Stimulated activated CD4-positive, alpha-beta T cell treated with anti-CD3 and anti-CD28 coated beads, Interleukin-2, amount 100 ng/mL, for 48 hours (primary cell): ENCODE measurements around the gene COQ5.
A peak's percentile ranks its signal among the peaks of the same experiment; 100 is the strongest.
"Not testable (repeated sequence)": the region's sequence is repeated elsewhere in the genome, so short reads cannot be mapped to it uniquely, and the experiment has no call there.

Experiments used
- DNase-seq, 2 donors: peaks; one replicate each; pipeline ENCODE4 v3.0.0-alpha.2; 2020

Gene COQ5, protein sequence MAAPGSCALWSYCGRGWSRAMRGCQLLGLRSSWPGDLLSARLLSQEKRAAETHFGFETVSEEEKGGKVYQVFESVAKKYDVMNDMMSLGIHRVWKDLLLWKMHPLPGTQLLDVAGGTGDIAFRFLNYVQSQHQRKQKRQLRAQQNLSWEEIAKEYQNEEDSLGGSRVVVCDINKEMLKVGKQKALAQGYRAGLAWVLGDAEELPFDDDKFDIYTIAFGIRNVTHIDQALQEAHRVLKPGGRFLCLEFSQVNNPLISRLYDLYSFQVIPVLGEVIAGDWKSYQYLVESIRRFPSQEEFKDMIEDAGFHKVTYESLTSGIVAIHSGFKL

DNA sequence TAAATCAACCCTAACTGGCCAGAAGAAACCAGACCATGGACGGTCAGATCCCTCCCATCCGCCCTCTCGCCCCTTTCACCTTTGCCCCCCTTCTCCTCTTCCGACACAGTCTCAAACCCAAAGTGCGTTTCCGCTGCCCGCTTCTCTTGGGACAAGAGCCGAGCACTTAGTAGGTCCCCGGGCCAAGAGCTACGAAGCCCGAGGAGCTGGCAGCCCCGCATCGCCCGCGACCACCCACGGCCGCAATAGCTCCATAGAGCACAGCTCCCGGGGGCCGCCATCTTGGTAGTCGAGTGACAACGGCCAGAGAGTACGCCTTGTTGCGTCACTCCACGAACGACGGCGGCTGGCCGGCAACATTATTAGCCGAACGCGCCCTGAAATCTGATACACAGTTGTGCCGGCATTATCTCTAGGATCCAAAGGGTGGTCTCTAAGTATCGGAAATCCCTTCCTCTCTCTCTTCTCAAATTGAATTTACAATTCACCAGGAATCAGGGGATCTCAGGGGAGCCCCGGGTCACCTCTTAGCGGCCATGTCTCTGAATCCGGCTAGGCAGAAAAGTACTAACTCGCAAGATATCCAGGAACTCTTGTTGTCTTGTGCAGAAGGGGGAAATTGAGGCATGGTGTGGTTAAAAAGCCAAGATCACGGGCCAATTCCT lies at the start of gene COQ5:
Gene COQ5, minus strand, starts transcription at position 298 of the 665 bp plus-strand sequence. Its CDS starts 17 bp downstream, at position 281.
- peak; percentile 78 to 79 for DNase-seq

DNA sequence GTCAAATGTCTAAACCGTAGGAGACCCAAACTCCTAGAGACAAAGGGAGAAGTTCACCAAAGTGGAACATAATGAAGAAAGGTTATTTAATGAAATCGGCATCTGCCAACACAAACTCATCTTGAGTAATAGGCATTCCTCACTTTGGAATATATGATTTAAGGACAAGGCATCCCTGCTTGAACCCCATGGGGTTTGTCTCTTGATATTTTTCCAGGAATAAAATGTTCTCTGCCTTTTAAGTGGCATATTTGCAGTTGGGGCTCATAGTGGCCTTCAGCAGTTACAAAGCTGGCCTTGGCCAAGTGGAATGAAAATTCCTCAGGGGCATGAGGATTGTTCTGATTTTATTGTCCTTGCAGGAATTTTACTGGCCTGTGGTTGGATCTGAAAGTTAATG lies 45.1 kb upstream of the COQ5 start:
- DNase-seq = no peak

DNA sequence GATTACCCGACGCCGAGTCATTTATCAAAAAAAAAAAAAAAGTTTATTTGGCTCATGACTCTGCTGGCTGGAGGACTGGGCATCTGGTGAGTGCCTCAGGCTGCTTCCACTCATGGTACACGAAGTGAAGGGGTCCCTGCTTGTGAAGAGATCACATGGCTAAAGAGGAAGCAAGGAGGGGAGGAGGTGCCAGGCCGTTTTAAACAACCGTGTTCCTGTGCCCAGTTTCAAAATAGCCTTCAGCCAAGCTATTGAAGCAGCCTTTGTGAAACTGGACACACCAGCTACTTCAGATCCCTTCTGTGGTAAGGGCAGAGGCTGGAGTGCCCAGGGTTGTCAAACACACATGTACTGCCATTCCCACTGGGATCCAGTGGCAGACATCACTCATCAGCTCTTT lies 44.6 kb upstream of the COQ5 start:
- no peak for DNase-seq

DNA sequence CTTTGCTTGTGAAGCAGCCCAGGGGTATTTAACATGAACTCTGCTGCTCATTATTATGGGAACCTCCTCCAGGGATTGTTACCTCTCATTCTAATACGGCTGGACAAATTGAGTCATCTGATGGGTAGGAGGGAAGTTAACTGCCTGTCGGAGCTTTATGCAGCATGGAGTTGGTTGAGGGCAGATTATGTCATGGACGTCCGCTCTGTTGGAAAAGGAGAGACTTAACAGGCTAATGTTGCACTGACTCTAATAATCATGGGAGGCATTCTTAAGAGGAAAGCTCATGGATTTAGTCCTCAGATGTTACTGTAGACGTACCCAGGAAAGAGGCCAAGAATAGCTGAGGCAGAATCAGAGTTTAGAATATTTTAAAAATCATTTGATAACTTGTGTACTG lies 42.3 kb upstream of the COQ5 start:
- DNase-seq = no peak

DNA sequence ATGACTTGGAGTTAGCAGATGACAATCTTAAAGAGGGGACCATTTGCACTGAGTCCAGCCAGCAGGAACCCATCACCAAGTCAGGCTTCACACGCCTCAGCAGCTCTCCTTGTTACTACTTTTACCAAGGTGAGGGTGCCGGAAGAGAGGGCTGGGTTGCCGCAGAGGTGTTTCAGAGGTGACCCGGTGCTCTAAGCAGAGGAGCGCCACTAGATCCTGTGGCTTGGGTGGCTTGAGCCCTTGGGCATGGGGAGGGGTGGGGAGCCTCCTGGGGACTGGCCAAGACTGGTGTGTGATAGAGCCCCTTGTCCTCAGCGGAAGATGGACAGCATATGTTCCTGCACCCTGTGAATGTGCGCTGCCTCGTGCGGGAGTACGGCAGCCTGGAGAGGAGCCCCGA lies 34.5 kb upstream of the COQ5 start:
- no peak for DNase-seq

DNA sequence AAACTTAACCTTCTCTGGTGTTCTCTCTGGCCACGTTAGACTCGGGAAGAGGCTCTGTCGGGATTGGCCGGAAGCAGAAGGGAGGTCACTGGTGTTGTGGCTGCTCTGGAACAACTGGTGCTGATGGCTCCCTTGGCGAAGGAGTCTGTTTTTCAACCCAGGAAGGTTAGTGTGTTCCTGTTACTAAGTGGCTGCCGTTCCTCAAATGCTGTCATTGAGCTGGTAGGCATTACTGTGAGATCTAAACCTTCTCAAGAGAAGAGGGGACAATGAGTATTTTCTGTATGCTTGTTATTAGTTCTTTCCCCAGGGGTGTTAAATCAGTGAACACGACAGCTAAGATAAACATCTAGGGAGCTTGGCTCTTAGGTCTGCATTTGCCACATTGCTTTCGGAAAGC lies 33.9 kb upstream of the COQ5 start:
- DNase-seq = no peak

DNA sequence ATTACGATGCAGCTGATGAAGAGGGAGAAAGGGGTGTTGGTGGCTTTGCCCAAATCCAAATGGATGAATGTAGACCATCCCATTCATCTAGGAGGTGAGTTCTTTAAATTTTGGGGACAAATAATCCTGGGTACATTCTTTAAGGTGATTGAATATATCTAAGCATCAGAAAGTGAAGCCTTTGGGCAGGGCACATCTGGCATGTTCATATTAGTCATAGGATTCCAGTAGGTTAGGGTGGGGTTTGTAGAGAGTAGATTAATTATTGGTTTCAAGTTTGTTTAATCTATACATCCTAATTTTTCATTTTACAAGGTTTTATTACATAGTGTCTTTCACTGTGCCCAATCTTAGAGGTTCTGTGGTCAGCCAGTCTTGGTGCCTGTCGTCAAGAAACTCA lies 28.6 kb upstream of the COQ5 start:
- no peak for DNase-seq

DNA sequence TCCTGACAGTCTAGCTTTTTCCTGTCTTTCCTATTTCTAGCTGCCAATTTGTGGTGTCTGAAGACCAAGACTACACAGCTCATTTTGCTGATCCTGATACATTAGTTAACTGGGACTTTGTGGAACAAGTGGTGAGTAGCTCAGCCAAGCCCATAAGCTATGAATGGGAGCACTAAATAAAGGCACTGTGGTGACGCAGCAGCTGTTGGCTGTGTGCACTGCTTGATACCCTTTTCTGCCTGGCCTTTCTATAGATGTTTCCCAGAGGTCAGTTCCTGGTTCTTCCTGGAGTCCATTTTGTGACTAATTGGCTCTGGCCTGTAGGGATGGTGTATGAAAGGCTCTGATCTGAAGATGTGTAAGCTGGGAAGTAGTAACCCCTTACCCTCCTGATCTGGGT lies 25.7 kb upstream of the COQ5 start:
- no peak for DNase-seq

DNA sequence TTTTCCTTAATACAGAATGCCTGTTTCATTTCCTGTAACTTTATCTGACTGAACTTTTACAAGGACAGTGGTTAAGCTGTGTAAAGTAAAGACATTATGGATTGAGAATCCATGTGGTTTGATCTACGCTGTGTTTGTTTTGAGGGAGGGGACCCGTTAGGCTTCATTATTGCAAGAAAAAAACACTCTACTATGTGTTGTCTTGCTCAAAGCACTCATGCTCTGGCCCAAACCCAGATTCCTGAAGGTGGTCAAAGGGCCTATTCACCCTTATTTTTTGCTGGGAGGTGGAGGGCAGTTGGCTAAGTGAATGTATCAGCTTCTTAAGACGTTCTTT lies 17.1 kb upstream of the COQ5 start:
- DNase-seq = no peak

DNA sequence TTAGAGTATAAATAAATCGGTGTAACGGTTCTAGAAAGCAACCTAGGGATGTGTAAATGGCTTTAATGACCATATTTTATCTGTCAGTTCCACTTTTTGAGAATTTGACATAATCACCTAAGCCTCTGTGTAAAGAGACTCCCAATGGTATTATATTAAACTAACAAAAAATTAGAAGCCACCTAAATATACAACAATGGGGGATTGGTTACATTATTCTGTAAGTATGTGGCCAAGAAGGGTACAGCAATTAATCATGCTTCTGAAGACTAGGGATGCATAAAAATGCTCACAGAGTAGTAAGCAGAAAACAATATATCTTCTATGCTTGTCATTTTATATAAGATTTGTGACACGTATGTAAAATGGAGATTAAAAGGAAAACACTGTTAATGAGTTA lies 15.7 kb upstream of the COQ5 start:
- no peak for DNase-seq

DNA sequence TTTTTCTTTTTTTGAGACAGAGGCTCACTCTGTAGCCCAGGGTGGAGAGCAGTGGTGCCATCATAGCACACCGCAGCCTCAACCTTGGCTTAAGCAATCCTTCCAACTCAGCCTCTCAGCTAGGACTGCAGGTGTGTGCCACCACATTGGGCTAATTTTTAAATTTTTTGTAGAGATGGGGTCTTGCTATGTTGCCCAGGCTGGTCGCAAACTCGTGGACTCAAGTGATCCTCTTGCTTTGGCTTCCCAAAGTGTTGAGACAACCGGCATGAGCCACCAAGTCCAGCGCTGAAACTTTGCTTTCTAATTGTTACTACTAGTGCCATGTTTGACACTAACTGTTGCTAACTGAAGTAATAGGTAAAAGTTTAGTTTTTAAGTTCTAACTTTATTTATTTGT lies 13.2 kb upstream of the COQ5 start:
- DNase-seq = no peak

DNA sequence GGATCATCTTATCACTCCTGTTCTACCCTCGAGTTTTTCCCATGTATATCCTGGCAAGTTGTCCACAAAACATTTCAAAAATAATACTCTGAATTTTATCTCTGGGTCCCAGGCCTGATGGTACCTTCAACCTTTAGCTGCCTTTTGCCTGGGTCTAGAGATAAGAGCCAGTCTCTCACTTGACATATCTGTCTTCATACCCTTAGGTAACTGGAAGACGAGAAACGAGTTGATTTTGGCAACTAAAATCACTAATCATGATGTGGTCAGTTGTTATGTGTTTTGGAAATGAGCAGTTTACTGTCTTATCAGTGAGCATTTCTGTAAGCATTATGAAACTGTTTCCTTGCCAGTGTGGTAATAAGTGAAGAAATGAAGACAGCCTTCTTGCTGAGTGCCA lies 11.5 kb upstream of the COQ5 start:
- no peak for DNase-seq

DNA sequence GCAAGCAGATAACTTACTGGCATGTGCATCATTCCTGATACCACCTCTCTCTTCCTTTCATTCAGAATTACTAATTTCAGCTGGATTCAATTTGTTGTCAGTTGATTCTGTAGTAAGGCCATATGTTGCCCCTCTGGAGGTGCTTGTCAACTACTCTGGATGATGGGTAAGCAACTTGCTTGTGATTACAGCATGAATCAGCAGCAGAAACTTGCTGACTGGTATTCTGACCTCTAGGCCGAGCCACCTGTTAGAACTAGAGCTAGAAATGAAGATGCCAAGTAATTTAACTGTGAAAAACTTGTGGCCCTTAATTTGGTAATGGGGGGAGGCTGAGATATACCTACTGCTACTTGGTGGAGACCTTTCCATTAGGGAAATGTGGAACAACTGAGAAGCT lies 10.3 kb upstream of the COQ5 start:
- no peak for DNase-seq

DNA sequence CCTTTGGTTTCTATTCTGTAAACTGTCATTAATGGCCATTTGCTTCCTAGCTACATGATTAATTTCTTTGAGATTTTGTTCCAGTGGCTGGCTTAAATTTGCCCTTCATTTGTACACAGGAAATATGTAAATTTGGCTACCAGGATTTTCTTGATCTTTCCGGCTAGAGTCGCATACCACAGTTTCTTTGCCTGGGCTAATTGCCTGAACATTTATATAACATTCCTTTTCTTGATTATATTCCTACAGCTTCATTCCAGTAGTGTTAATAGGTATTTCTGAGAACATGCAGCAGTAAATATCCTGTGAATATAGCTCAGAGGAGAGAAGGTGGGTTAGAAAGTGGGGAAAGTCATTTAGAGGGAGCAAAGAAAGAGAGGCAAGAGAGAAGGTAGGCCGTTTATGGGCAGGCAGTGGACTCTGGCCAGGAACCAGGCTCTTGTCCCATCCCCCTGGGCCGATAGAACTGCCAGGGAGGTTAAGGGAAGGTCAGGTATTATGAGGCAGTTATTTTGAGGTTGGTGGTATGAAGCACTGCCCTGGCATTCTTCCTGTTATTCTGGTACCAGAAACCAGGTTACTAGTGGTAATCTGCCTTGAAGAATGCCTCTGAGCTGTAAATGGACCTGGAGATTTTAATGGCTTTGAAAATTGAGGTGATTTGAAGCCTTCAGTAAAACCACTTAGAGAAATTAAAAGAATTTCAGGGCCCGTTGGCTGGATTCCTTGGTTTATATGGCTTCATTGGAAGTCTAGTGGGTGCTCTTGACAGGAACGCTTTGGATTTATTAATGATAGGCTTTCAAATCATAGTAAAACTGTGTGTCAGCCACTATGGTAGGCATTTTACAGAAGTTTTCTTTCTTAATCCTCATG lies 9.6 kb upstream of the COQ5 start:
- DNase-seq = no peak

DNA sequence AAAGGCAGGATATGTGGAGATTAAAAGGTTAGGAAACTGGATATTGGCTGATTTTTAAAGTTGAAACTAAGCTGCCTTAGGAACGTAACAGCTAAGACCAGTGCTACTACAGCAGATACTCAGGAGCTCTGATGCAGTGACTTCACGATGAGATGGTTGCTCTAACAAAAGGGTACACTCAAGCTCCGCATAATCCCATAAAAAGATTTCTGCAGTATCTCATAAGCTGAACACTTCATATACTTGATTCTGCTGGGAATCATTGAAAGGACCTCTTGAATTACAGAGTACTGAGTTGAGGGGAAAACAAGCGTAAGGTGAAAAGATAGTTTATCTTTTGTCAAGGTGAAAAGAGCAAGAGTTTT lies 8.9 kb upstream of the COQ5 start:
- DNase-seq = no peak

DNA sequence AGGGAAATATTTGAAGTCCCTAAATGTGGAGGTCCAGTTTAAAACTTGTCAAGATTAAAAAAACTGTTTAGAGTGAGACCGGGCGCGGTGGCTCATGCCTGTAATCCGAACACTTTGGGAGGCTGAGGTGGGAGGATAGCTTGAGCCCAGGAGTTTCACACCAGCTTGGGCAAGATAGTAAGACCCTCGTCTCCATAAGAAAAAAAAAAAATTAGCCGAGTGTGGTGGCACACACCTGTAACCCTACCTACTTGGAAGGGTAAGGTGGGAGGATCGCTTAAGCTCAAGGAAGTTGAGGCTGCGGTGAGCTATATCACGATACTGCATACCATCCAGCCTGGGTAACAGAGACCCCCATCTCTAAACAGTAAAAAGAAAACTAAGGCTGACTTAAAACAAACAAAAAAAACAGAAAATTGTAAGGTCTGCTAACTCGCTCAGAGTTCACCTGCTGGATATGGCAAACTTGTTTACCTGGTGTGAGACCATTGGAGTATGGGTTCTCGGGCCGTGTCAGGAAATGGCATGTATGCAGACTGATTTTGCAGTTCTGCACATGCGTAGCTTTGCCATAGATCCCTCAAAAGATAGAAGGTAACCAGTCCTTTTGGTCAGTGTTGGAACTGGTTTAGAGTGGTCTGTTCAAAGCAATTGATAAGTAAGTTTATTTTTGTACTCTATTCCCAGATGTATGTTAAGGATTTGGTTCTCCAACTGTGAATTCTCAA lies 7.3 kb upstream of the COQ5 start:
- no peak for DNase-seq

DNA sequence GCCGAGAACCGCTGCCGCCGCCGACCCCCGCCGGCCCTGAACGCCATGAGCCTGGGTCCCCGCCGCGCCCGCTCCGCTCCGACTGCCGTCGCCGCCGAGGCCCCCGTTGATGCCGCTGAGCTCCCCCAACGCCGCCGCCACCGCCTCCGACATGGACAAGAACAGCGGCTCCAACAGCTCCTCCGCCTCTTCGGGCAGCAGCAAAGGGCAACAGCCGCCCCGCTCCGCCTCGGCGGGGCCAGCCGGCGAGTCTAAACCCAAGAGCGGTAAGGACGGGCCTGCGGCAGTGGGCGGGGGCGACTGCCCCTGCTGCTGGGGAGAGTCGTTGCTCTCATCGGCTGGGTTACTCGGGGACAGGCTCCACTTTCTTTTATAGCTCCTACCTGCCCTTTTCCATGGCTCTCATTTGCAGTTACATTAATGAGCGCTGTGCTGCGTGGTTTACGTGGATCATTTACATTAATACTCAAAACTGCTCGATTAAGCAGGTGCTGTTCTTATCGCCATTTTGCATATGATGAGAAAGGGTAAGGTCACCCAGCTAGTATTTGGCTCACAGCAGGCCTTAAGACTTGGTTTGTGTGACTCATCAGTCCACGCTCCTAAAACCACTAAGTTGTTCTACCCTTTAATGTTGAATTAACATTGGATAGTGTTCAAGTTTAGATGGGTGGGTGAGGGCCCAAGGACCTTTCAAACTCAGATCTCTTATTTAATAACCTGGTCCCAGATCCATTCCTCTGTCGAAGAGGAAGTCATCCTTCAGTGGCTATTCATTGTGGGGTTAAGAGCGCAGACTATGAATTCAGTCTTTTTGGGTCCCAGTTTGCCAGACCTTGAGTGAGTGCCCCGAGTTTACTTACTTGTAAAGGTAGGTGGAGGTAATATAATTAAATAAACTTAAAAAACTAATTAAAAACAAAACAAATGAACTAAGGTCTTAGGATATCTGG lies 6.0 kb upstream of the COQ5 start:
- peak; percentile 28 to 41 for DNase-seq

DNA sequence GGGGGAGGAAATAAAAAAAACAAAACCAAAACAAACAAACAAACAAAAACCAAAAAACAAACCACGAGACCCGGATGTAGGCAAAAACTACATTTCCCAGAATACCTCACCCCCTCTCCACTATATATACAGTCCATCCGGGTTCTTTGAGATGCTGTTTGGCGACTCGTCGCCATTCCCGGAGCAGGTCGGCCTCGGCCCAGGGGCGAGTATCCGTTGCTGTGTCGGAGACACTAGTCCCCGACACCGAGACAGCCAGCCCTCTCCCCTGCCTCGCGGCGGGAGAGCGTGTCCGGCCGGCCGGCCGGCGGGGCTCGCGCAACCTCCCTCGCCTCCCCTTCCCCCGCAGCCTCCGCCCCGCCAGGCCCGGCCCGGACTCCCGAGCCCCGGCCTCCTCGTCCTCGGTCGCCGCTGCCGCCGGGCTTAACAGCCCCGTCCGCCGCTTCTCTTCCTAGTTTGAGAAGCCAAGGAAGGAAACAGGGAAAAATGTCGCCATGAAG lies 5.3 kb upstream of the COQ5 start, which contains the start of gene RNF10:
Gene RNF10, plus strand, starts transcription at position 154 of the 500 bp plus-strand sequence. CDS start 456 bp downstream, outside the sequence.
- DNase-seq = peak; percentile 62

DNA sequence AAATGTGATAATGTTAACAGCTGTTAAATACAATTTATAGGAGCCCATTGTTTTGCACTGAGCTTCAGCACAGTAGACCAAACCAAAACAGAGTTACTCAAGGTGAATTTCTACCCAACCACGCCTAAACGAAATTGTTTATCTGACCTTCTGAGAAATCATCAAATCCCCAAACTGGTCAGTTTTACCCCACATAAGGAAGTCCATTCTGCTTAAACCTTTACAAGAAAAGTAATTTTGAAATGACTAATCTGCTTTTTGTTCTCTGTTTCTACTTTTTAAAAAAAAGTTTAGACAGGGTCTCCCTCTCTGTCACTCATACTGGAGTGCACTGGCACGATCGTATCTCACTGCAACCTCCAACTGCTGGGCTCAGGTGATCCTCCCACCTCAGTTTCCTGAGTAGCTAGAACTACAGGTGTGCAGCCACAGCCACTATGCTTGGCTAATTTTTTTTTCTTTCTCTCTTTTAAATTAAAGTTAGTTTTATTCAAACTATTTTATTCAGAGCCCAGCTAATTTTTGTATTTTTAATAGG lies 3.8 kb upstream of the COQ5 start:
- no peak for DNase-seq

DNA sequence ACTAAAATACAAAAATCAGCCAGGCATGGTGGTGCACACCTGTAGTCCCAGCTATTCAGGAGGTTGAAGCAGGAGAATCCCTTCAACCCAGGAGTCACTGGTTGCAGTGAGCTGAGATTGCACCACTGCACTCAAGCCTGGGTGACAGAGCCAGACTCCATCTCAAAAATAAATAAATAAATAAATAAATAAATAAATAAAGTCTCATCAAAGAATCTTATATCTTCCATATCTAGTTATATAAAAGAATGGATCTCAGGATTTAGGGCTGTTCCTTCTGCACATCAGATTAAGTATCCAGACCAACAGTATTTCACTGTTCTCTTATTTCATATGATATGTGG lies 1.4 kb upstream of the COQ5 start:
- DNase-seq = not testable (repeated sequence)

DNA sequence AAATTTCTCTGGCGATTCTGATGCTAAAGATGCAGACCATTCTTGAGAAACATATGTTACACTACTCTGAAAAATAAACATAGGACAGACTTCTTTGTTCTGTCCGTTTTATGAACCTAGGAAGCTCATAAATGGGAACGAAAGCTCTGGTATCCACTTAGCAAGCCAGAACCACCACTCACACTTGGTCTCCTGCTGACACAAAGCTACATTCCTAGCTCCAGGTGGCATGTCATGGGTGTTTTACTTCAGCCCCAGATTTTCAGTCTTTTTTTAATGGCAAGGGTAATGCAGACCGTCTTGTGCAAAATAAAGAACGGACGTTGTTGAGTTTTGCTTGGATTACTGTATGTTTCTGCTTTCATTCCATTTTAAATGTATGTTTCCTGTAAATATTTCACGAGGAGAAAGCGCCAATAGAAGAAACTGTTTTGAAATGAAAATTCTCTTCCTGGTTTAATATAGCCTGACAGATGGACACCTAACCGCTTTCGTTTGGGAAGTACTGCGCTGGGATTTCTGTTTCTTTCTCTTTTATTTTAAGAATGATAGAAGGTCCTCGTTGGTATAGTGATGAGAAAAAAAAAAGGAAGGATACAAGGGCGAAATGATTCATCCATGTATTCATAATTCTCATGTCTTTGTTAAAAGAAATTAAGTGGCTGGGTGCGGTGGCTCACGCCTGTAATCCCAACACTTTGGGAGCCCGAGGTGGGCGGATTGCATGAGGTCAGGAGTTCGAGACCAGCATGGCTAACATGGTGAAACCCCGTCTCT lies 871 bp upstream of the COQ5 start:
- no peak for DNase-seq
